LNCAP (cell line): Measurements from ENCODE around the gene RGS3.

Source experiments
- TF ChIP-seq, protein P1 (sequence below): fragments of 450-650 bp; IDR thresholded peaks from 2 replicates; pipeline ENCODE4 v1.5.1; 2017; ENCODE audit warnings: mild to moderate bottlenecking

The RGS3 gene

DNA sequence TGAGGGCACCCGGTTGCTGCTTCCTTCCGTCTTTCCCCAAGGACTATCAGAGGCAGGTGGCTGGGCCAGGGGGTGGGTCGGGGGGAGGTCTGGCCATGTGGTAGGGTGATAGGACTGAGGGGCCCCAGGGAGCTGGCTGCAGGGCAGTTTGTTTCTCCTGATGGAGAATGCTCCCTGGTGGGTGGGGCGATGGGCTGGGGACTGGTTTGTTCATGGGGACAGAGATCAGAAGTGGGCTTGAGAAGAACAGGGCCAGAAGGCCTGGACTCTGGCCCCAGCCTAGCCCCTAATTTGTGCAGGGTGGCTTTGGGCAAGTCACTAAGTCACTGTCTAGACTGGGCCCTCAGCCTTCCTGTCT is 117.4 kb downstream of the RGS3 start:
- TF ChIP-seq, protein P1, sequence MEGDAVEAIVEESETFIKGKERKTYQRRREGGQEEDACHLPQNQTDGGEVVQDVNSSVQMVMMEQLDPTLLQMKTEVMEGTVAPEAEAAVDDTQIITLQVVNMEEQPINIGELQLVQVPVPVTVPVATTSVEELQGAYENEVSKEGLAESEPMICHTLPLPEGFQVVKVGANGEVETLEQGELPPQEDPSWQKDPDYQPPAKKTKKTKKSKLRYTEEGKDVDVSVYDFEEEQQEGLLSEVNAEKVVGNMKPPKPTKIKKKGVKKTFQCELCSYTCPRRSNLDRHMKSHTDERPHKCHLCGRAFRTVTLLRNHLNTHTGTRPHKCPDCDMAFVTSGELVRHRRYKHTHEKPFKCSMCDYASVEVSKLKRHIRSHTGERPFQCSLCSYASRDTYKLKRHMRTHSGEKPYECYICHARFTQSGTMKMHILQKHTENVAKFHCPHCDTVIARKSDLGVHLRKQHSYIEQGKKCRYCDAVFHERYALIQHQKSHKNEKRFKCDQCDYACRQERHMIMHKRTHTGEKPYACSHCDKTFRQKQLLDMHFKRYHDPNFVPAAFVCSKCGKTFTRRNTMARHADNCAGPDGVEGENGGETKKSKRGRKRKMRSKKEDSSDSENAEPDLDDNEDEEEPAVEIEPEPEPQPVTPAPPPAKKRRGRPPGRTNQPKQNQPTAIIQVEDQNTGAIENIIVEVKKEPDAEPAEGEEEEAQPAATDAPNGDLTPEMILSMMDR, result no peak

DNA sequence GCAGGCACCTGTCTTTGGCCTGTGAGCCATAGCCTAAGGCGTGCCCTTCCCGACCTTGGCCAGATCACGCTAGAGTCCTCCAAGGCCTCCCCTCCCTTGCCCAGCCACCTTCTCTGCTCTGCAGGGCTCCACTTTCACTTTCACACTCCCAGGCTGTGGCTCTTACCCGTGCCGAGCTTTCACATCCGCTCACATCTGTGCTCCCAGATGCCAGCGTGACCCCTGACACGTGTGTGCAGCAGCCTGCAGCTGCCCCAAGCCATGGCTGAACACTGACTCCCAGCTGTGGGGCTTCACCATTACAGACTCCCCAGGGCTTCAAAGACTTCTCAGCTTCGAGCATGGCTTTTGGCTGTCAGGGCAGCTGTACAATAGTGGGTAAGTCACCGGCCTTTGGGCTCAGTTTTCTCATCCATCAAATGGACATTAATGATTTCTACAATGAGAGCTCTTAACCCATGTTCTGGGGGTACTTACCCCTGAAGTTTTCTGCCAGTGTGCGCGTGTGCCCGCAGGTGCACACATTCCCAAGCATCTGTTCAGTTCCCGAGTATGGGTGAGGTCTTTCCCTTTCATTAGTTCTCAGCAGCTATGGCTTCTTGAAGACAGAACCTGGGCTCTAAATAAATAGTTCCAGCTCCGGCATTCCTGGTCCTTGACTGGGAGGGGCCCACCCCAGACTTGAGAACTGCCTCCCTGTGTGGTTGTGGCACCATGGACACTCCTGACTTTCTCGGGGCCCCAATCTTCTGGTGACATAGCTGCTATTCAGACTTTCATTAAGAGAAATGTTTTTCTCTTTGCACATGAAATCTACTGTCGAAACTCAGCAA is 118.6 kb downstream of the RGS3 start:
- TF ChIP-seq, protein P1, result no peak

DNA sequence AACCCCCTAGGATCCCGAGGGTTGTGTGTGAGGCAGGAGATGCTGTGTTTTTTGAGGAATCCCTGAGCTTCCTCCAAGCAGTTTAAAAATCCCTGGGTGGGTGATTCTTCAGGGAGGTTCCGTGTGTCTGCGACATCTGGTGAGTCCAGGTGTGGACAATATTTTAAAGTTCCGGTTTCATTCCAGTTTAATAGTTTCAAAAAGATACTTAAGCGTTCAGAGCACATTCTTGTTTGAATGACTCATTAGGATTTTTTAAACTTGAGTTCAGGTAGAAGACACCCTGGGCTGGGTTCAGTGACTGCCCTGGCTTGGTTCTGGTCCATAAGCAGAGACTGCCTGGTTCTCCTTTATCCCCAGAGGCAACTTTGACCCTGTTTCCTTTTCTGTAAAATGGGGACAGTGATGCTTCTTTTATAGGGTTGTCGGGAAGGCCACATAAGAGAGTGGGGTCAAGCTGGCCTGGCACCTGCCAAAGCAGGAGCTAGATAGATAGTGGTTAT is 119.2 kb downstream of the RGS3 start:
- TF ChIP-seq, protein P1, result no peak

DNA sequence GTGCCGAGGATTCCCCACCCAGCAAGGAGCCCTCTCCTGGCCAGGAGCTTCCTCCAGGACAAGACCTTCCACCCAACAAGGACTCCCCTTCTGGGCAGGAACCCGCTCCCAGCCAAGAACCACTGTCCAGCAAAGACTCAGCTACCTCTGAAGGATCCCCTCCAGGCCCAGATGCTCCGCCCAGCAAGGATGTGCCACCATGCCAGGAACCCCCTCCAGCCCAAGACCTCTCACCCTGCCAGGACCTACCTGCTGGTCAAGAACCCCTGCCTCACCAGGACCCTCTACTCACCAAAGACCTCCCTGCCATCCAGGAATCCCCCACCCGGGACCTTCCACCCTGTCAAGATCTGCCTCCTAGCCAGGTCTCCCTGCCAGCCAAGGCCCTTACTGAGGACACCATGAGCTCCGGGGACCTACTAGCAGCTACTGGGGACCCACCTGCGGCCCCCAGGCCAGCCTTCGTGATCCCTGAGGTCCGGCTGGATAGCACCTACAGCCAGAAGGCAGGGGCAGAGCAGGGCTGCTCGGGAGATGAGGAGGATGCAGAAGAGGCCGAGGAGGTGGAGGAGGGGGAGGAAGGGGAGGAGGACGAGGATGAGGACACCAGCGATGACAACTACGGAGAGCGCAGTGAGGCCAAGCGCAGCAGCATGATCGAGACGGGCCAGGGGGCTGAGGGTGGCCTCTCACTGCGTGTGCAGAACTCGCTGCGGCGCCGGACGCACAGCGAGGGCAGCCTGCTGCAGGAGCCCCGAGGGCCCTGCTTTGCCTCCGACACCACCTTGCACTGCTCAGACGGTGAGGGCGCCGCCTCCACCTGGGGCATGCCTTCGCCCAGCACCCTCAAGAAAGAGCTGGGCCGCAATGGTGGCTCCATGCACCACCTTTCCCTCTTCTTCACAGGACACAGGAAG is 120.2 kb downstream of the RGS3 start:
- TF ChIP-seq, protein P1, result no peak

DNA sequence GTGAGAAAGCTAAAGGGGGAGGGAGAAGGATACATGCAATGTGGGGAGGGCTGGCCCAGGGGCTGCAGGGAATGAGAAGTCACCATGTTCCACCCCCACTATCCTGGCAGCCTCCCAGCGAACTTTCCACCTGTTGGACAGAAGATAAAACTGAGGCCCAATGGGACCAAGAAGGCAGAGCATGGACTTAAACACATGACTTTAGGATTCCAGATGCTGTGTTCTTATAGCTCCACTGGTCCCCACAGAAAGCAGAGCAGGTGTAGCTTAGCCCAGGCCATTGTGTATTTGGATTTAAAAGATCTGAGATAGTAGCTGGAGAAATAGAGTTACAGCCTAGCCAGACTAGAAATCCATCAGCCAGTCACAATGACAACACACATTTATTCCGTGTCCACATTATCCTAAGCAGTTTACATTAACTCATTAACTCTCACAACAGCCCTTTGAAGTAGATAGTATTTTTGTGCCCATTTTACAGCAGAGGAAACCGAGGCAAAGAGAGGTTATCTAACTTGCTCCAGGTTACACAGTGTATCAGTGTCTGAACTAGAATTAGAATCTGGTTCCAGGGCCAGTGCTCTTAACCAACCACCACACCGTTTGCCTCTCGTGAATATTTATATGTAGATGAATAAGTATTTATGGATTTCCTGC is 121.0 kb downstream of the RGS3 start:
- TF ChIP-seq, protein P1, result no peak

DNA sequence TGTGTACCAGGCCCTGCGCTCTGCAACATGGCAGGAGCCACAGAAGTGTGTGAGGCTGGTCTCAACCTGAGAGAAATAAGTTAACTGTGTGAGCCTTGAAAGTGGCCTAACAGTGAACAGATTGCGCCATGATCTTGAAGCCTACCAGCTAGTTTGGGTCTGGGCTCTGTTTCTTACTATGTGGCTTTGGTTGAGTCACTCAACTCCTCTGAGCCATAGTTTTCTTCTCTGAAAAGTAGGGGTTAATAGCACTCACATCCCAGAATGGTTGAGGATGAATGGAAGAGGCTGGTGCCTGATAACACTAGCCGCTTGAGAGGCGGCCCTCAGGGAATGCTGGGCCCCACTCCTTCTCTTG is 121.5 kb downstream of the RGS3 start:
- TF ChIP-seq, protein P1, result no peak

DNA sequence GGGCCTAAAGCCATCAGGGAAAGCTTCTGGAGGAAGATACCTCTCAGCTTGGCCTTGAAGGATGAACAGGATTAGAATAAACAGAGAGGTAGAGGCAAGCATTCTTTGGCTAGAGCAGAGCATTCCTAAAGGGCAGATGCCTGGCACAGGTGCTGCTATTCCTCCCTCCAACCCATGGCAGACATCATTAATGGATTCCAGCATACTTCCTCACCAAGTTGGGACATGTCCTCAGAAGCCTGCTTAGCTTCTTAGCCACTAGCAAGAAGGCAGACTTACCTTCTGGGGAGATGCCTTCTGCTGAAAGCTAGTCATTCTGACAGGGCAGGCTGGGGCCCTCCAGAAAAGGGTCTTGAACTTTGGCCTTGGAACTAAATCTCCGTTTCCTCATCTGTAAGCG is 122.0 kb downstream of the RGS3 start:
- TF ChIP-seq, protein P1, result no peak
